T-helper 2 cell (primary cell): Measurements from ENCODE around the gene PALM.
A peak's percentile ranks its signal among the peaks of the same experiment; 100 is the strongest.
"Not testable (repeated sequence)": the region's sequence is repeated elsewhere in the genome, so short reads cannot be mapped to it uniquely, and the experiment has no call there.

Source experiments
- DNase-seq, 5 experiments: peaks; one replicate each; pipeline versions ENCODE4 v3.0.0 to v3.0.0-alpha.2; 2012 to 2022

Gene PALM

DNA sequence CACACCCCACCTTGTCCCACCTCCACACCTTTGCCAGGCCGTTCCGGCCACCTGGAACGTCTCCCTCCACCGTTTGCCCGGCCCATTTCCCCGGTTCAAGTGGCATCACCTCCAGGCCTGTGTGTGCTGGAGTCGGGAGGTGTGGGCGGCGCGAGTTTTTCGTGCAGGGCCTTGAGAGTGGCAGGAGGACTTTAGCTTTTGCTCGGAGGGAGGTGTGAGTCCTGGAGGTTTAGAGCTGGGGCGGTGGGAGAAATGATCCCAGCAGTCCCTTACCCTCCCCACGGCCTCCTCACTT, 4.3 kb upstream of the PALM start:
- no peak for DNase-seq

DNA sequence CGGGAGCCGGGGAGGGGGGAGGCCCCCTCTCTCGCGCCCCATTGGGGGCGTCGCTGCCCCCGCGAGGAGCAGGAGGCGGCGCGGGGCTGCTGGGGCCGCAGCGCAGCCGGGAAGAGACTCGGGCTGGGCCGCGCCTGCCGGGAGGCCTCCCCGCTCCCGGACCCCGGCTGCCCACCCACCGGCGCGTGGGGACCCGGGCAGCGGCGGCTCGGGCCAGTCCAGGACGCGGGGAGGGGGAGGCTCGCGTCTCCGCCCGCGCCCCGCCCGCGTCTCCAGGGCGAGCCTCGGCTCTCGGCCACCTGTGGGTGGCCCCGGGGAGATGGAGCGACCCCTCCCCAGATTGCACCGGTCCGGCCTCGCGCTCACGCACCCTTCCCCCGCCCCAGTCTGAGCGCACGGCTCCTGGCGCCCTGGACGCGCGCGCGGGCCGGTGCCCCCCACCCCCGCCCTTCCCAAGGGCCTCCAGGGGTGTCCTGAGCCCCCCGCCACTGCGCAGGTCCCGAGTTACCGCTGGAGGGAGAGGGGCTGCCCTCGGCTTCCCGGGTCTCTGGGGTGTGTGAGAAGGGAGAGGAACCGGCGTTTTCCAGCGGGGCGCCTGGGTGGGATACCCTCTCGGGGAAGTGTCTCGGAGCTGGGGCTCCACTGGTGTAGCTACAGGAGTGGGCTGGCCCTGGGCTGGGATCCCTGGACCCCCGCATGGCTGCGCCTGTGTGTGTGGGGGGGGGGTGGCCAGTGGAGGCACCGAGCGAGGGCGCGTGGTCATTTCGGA, 645 bp downstream of the PALM start:
- DNase-seq = no peak

DNA sequence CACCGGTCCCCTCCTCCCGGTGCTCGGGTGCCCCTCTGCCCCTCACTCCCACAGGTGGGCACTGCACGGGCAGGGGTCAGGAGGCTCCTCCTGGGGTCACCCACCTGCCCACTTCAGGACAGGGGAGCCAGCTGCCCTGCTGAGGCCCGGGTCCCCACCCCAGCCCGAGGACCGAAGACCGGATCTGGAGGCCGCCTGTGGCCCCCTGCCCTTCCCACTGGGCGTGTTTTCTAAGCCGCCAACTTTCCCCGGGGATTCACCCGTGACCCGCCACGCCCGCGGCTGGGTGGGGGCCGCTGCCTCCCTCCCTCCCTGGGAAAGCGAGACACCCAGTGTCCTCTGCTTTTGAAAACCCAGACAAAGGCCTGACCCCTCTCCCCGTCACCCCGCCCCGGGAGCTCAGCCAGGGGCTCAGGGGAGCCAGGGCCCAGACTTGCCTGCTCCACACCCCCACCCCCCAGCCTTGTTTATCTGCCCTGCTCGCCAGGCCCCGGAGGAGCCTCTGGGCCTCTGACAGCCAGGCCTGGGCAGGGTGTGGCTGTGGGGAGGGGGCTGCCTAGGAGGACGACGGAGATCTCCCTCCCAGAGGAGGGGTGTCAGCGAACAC, 1.3 kb downstream of the PALM start:
- DNase-seq = no peak

GRCh38 chr19:710767-711166, 2.0 kb downstream of the PALM start:
- DNase-seq = no peak

DNA sequence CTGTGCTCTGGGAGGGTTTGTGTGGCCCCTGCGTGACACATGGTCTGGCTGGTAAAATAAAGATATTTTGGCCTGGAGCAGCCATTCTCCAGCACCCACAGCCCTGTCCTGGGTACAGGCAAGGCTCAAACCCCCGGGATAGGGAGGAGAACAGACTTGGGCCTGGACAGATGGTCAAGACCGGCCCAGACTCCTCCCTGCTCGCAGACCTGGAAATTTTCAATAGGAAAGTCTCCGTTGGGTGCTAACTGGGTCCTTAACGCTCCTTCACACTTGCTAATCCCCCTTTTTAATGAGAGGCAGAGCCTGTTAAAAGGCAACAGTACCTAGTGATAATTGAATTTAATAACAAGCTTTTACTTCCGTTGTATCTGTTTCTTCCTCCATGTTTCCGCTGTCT, 2.5 kb downstream of the PALM start:
- no peak for DNase-seq

DNA sequence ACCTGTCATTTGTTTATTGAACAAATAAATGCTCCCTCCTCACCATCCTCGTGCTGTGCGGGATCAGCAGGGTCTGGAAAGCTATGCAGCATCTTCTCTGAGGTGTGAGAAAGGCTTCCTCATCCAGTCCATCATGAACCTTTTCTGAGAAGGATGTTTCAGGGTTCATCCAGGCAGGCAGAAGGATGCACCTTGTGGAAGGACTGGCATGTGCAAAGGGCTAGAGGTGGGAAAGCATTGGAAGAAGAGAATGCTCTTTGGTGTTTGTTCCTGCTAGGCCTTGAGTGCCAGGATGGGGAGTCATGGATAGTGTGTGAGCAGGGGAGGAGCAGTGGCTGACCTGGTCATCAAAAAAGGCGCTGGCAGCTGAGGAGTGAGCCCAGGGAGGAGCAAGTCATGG, 6.6 kb downstream of the PALM start:
- DNase-seq = no peak

GRCh38 chr19:718251-718951, 9.7 kb downstream of the PALM start:
- no peak for DNase-seq

DNA sequence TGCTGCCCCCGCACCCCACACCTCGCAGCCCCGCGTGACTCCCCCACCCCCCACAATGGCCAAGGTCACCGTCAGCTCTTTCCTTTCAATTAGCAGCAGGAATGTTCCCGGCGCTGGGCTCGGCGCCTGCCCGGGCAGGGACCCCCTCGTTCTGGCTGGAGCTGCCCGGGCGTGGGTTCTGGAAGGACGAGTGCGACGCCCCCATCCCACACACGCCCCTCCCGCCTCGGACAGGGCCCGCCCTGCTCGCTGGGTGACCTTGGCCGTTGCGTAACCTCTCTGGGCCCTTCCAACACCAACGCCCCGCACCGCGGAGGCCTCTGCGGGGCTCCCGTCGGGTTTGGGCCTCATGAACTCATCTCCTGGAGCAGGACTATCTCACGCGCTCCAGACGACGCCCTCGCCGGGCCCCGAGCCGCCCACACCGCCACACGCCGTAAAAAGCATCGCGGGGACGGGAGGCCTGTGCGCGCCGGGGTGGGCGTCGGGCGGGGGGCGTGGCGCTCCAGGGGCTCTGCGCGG, 10.3 kb downstream of the PALM start:
- no peak for DNase-seq

GRCh38 chr19:719636-720344, 11.1 kb downstream of the PALM start:
- peak in 1 of 5 experiments; percentile 26 for DNase-seq

DNA sequence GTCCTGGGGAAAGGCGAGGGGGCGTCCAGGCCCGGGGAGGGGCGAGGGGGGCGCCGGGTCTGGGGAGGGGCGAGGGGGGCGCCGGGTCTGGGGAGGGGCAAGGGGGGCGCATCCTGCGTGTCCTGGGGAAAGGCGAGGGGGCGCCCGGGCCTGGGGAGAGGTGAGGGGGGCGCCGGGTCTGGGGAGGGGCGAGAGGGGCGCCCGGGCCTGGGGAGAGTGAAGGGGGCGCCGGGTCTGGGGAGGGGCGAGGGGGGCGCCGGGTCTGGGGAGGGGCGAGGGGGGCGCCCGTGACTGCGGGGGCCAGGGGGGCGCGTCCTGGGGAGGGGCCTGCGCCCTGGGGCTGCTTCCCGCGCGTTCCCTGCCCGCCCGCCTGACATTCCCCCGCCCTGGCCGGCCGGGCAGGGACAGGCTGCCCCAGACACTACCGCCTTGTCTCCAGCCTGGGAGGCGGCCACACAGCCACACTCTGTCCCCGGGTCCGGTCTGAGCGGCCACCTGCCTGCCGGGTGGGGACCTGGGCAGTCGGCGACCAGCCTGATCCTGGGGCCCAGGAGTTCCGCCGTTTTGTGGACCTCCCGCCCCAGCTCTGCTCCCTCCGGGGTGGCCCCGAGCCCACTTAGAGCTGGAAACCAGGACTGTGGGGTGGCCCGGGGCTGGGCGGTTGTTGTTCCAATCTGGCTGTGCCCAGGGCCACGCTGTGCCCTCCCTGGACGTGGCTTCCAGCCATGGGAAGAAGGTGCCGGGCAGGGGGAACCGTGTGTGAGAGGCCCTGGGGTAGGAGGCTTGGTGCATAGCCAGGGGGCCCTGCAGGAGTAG, 11.8 kb downstream of the PALM start:
- DNase-seq = no peak

- no peak for DNase-seq
These were observed 13.9 kb downstream of the PALM start for GRCh38 chr19:722553-723101.

DNA sequence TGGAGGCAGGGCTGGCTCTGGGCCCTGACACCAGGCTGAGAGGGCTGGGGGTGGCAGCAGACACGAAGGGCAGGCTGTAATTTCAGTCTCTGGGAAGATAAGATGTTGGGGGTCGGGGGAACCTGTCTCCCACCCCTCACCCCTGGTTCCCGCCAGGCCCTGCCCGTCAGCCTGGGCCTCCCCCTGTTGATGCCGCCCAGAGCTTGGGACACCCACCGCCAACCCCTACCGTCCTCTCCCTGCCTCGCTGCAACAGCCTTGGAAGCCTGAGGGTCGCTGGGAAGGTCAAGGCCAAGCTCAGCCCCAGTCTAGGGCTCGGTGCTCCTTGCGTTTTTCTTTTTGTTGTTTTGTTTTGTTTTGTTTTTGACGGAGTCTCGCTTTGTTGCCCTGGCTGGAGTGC, 14.5 kb downstream of the PALM start:
- DNase-seq = no peak

- DNase-seq = no peak
These were observed 15.0 kb downstream of the PALM start for GRCh38 chr19:723714-724113.

- no peak for DNase-seq
These were observed 16.8 kb downstream of the PALM start for GRCh38 chr19:725461-726089.

DNA sequence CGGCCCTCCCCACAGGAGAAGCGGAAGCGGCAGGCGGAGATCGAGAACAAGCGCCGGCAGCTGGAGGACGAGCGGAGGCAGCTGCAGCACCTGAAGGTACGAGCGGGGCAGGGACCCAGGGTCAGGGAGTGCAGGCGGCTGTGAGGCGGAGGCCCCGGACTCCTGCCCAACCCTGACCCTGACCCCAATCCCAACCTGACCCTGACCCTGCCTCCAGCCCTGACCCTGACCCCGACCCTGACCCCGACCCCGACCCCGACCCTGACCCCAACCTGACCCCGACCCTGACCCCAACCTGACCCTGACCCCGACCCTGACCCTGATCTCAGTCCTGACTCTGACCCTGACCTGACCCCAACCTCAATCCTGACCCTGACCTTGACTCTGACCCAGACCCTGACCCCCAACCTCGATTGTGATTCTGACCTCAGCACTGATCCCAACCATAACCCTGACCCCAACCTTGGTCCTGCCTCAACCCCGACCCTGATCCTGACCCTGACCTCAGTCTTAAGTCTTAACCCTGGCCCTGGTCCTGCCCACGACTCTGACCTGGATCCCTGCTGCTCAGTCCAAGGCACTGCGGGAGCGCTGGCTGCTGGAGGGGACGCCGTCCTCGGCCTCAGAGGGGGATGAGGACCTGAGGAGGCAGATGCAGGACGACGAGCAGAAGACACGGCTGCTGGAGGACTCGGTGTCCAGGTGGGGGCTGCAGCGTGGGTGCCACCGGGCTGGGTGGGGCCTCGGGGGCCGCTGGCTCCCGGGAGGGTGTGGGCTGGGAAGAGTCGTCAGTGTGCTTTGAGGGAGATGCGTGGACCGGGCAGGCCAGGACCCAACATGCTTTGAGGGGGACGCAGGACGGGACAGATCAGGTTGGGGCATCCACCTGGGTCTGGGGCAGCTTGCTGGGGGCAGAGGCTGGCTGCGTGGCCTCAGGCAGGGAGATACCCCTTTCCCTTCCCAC, 18.5 kb downstream of the PALM start:
- no peak for DNase-seq

DNA sequence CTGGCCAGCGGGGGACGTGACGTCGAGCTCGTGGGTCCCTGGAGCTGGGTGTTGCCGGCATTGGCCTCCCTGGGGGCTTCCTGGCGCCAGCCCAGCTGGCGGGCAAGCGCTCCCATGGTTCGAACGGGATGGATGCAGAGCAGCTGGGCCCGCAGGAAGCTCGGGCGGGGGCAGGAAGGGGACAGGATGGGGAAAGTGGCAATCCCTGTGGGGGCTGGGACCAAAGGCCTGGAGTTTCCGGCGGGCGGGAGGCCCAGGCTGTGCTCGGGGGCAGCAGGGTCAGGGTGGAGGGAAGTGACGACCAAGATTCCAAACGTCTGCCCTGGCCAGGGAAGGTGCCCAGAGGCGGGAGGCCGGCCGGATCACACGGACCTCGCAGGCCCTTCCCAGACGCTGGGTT, 19.3 kb downstream of the PALM start:
- DNase-seq = no peak

- not testable (repeated sequence) for DNase-seq
These were observed 20.8 kb downstream of the PALM start for GRCh38 chr19:729564-729963.

DNA sequence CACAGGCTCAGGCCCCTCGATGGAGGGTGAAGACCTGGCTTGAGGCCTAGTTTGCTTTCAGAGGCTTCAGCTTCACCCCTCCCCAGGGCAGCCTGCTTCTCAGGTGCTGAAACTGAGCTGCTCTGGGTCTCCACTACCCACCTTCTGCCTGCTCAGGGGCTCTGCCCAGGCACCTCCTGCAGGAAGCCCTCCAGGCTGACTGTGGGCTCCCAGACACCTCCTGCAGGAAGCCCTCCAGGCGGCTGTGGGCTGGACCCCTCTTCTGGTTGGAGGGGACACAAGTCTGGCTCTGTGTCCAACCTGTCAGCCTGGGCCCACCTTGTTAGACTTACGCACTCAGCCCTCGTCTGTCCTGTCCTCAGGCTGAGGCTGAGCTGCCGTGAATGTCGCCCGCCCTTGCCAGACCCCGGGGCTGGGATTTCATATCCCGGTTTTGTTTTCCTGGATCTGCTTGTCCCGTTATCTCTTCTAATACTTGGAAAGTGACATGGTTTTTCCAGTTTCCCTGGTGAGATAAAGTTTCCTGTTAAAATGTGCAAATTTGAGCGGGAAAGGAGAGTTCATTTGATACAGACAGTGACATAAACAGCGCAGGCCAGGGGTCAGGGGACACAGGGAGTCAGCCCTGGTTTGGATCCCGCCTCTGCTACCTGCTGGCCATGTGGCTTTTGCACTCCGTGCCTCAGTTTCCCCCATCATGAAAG, 21.4 kb downstream of the PALM start:
- DNase-seq = no peak

DNA sequence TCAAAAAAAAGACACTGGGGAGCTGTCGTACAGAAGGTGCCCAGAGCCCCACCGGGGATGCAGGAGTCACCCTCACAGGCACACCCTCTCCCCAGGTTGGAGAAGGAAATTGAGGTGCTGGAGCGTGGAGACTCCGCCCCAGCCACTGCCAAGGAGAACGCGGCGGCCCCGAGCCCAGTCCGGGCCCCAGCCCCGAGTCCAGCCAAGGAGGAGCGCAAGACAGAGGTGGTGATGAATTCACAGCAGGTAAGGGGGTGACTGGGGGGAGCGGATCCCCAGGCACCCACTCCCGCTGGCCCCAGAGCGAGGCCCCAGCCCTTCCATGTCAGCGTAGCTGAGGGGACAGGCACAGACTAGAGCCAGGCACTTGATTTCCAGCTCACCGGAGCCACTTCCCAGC, 22.3 kb downstream of the PALM start:
- no peak for DNase-seq
